HG02943 (cell line): ENCODE results near the gene GOLT1A.
A peak's percentile ranks its signal among the peaks of the same experiment; 100 is the strongest.

Source experiments
- ATAC-seq: cut with Tn5 transposase; IDR thresholded peaks from one replicate; pipeline ENCODE4 v1.9.1; 2021; ENCODE audit warnings: mild to moderate bottlenecking, low read depth, moderate library complexity; ENCODE audit not compliant: unreplicated experiment

GOLT1A gene, protein sequence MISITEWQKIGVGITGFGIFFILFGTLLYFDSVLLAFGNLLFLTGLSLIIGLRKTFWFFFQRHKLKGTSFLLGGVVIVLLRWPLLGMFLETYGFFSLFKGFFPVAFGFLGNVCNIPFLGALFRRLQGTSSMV

DNA sequence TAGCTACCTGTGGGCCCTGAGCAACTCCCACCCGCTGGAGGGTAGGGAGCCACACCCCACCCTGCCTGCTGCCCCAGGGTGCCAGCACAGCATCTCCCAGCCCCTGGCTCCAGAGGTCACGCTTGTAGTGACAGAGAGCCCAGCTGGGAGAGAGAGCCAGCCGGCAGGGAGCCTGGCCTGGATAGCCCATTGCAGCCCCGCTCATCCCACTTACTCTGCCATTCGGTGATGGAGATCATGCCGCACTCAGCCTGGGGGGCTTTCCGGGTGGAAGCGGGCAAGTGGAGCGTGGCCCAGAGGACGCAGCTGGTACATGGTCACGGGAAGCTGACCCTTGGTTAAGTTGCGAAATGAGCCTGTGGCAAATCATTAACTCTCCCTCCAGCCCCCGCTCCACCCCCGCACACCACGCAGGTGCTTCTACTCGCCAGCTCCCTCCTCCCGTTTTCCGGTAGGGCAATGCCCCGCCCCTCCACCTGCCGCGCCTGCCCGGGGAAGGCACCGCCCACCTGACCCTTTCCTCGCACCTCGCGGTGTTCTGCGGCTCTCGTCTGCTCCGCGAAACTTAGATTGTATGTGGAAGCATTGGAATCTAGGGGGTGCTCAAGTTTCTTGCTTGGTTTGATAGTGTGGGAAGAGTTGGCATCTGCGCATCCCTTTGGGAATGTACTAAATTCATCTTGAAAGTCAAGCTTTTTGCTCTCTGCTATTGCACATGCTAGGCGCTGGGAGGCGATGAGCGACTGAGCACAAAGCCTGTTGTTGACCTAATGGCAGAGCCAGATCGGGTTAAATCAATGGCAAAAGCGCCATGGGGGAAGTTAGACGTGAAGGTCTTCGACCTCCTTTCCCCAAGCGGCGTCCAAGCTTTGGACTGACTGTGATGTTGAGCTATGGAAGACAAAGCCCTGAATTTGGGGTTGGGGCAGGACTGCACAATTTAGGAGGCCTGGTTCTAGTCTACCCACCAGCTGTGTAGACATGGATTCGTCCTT lies at the start of gene GOLT1A:
Gene GOLT1A, minus strand, starts transcription at position 321 of the 995 bp plus-strand sequence. Its CDS starts 82 bp downstream, at position 239.
- ATAC-seq, result peak; percentile 75

DNA sequence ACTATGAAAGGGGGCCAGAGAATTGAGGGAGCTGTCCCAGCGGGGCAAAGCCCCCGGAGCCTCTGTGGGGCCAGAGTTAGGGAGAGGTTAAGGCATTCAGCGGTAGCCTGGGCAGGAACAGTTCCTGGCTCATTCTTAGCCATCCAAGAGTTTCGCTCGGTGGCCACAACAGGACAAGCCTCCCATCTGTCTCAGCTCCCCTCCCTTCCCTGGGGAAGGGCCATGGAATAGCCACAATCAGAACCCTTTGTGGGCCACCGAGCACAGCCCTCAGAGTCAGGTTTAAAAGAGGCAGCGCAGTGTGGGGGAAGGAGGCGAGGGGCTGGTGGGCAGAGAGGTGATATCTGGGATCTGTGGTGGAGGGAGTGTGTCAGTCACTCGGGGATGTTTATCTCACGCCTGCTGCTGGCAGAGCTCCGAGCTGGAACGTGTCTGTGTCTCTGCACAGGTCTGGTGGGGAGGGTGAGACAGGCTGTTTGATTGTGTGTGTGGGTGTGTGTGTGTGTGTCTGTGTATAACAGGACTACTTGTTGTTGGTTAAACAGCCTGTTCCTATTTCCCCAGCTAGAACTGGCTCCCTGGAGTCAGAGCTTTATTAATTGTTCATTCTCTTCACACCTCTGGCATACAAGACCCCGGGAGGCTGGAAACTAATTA lies 49.6 kb upstream of the GOLT1A start:
- no peak for ATAC-seq

DNA sequence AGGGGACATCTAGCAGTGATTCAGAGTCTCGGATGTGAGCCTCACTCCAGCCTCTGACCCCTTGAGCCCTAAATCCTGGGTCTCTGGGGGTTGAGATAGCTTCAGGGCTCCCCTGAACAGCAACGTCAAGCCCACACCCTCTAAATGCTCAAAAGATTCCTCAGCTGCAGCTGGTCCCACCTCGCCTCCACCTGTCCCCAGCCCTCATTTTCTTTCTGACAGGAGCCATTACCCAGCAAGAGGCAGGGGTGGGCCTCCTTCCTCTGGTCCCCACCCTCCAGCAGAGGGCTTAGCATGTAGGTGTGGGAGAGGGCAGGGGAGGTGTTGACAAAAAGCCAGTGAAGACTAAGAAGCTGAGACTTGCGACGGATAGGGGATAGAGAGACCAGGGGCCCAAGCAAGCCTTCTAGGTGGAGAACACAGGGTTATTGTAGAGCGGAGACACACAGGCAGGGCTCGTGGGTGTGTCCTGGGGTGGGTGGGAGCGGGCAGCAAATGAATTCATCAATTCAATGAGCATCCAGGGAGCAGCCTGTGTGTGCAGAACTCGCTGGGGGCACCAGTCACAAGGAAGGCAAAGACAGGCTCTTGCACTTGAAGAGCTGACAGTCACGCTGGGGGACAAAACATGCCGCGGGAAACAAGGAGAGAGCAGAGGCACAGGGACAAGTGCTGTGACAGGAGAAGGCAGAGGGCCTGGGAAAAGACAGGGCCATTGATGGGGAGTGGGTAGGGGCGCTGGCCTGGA lies 48.9 kb upstream of the GOLT1A start:
- ATAC-seq, result no peak

DNA sequence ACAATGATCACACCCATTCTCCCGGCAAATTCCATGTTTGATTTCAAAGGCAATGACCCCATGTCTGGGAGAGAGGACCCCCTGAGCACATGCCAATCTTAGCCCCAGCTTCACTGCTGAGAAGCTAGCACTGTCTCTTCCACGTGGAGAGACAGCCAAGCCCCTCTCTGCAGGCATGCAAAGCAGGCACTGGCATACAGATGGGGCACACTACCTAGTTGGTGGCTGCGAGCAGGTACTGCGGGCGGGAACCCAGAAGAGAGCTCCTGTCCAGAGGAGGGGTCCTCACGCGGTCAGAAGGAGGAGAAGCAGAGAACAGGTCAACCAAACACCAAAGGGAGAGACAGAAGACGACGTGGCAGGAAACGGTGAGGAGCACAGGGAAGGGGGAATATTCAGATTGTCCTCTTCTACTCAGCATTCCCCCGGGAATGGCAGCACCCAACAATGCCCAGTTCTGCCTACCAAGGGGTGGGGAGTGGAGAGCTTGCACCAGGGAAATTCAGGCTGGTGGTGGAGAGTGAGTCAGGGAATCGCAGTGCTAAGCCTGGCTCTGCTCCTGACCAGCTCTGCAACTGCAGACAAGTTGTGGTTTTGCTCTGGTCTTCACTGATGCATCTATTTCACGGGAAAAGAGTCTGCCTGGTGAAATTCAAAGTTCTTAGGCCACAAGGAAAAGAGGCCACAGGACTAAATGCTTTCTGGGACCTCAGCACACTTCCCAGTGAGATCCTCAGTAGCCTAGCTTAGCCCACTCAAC lies 48.1 kb upstream of the GOLT1A start:
- ATAC-seq, result no peak

DNA sequence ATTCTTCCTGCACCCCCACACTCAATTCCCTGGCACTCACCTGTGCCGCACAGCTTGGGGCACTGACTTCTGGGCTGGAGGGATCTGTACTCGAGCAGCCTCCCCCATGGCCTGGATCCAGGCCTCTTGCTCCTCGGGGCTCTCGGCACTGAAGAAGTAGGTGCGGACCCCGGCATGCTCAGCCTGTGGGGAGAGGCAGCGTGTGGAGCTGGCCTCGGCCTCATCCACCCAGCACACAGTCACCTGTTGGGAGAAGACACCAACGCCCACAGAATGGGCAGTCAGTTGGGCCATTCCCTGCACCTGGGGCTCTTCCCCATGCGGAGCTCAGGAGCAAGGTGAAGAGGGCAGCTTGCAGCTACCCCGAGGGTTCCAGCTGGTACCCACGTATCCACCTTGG lies 47.5 kb upstream of the GOLT1A start:
- ATAC-seq, result no peak

DNA sequence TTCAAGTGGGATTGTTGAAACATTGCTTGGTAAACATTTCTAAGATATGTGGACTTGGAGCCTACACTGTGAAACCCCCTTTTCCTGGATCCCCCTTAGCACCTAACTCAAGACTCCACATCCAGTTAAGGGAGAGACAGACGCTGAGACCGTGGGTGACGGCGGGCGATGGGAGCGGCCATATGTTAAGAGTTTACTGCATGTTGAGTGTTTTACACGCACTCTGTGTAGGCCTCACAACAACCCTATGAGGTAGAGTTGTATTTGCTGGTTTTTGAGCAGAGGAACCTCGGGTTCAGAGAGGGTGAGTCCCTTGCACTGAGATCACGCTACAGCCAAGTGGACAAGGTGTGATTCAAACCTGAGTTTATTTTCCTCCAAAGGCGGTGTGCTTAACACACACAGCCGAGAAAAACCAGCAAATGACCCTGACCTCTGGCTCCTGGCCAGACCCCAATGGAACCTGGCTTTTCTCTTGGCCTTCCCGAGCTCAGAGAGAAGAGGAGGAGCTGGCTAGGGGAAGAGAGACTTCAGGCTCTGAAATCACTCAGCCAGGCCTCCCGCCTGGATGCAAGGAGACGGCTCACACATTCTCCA lies 46.9 kb upstream of the GOLT1A start:
- ATAC-seq, result no peak

DNA sequence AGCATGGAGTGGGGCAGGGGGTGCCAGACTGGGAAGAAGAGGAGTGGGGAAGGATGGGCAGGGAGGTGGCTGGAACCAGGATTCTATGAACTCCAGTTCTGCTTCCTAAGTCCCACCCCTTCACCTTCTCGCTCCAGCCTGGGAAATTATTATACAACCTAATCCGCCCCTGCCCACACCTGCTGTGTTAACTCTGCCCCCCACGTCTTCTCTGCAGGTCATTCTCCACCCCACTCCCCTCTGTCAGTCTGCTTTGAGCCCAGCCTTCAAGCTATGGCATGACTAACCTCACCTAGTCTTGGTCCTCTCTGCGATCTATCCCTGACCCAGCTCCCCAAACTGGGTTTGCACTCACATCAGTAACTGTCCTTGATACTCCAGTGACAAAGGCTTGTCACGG lies 46.0 kb upstream of the GOLT1A start:
- ATAC-seq, result no peak

DNA sequence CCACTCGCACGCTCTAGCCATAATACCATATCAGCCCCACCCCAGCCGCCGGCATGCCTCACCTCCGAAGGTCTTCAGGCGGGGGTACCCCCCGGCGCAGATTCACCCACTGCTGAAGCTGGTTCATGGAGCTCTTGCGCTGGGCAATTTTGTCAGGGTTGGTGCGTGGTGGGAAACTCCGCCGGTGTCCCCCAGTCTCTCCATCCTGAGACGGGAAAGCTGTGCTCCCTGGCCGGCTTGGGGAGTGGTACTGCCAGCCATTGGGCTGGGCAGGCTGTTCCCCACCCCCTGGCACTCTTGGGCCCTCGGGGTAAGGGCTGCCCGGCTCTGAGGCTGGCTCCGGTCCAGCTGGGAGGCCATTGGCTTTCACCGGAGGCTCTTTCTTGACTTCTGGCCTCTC lies 45.4 kb upstream of the GOLT1A start:
- ATAC-seq, result no peak

DNA sequence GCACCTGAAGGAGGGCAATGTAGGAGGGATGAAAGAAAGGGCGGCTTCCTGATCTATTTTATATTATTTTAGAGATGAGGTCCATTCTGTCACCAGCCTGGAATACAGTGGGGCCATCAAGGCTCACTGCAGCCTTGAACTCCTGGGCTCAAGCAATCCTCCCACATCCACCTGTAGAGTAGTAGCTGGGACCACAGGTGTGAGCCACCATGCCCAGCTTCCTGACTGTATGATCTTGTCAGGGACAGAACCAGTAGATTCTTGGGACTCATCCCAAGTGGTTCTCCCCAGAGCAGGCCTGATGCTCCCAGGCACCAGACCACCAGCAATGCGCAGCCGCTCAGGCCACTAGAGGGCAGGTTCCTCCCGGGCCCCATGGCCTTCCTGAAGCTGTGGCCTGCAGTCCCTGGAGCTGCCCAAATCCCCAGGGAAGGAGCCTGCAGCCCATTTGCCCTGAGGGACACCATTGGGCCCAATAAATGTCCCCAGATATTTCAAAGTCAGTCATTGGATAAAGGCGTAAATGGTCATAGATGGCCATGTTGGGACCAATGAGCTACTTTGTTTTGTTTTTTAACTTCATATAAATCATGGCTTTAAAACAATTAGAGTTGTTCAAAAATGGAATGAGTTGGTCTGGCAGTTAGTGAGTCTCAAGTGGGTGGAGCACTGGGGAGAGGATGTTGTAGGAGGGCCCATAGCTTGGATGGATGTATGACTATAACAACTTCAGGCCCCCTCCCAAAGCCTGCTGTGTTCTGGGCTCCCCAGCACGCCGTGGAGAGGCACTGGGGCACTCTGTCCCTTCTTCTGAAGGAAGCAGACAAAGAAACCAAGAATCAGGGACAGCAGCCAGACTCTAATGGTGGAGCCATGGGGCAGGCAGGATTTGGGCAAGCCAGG lies 44.7 kb upstream of the GOLT1A start:
- no peak for ATAC-seq

DNA sequence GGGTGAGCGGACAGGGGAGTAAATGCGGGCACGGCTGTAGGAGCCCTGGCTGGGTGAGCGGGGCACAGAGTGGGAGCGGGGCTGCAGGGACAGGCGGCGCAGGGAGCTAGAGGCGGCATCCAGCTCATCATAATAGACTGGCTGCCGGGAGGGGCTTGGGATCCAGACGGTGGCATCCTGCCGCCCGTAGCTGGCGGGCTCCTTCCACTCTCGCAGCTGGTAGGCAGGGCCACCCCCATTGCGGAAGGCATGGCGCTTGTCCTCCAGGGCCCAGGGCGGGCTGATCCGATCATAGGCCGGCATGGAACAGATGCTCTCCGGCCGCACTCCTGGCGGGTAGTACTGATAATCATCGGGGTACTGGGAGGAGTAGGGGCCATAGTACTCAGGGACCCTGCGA lies 43.7 kb upstream of the GOLT1A start:
- no peak for ATAC-seq

DNA sequence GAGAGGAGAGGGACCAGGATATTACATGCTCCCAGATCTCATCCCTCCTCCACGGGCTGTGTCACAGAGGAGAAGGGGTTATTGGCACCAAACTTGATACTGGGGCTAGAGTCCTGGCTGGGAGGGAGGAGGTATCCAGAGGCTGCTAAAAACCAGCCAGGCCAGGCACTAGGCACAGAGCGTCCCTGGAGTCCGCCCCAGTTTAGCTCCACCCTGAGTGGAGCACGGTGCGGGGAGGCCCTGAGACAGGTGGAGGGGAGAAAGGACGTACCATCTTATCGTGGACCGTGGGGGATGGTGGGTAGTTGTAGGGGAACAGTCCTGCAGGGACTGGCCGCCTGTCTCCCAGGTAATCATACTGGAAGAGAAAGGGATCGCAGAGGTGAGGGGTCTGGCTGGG lies 42.7 kb upstream of the GOLT1A start:
- no peak for ATAC-seq

DNA sequence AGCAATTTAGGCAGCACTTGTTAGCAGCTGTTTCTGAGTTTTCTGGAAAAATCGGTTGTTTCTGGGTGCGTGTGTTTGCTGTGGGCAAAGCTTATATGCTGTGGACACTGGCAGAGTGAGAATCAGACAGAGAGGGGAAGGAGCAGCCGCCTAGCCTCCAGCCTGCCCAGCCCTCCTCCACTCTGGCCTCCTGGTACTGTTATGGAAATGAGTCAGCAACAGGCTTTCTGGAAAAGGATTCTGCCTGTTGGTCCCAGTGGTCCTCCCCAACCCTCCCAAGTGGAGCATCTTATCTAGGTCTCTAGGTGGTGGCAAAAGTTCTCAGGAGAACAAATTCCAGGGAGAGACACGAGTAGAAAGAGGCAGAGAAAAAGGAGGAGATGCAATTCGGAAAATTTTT lies 42.2 kb upstream of the GOLT1A start:
- ATAC-seq, result no peak

DNA sequence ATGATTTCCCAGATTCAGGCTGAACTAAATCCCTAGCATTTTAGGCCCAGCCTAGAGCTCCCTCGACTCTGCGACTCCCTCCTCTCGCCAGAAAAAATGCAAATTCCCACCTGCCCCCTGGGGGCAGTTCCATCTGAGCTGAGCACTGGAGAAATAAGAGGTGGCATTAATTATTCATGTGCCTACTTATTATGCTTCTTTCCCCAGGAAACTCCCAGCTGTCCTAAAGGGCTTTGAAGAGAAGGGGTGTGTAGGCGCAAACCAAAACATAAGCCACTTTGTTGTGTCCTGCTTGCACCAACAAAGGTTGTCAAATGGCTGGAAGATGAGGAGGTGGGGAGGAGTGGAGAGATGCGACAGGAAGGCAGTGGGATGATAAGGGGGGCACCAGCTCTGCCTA lies 41.4 kb upstream of the GOLT1A start:
- ATAC-seq, result no peak

DNA sequence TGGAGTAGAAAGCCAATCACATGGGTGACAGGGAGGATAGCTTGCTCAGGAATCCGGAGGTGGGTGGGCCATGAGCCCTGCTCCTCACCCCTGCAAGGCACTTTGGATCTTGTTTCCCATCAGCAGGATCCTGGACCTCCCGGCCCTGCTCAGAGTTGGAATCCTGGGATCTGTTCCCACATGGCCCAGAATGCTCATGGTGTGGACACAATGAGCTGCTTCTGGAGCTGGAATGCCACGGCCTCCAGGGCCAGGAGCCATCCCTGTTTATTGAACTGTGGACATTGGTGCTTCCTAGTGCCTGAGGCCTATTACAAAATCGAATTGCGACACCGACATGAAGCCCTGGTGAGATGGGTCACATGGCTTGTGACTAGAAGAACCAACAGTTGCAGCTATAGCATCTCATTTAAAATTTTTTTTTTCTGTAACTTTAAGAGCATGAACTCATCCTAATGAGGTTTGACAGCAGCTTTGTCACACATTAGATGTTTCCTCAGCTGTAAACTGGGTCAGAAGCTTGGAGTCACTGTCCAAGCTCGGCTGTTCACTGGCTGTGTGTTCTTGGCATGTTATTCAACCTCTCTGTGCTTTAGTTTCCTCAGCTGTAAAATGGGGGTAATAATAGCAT lies 40.4 kb upstream of the GOLT1A start:
- no peak for ATAC-seq

DNA sequence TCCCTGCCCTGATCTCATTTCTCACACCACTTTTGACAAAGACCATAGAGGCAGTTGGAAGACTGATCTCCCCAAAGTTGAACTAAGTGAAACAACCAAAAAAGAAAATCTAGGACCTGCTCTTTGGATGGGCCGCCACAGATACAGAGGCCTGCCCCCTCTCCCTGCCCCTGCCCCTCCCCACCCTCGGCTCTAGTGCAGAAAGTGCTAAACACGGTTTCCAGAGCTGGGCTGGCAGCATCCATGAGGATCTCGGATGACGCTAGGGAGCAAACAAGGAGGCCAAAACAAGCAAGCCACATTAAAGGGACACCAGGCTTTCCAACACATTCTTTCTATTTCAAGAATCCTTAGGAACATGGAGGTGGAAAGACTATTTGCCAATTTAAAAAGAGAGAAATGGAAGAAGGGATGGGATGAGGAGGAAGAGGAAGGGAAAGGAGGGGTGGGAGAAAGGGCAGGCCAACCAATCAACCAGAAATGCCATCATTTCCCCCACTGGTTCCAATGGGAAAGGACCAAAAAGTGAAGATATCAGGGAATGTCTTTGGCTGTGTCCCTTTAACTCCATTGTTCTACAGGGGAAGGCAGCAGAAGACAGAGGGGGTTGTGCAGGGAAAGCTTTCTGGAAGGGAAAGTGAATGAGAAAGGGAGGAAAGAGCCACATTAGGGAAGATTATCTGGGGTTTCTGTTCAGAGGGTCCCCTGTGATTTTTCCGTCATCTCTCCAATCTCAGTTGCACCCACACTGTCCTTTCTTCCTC lies 38.3 kb upstream of the GOLT1A start:
- no peak for ATAC-seq

DNA sequence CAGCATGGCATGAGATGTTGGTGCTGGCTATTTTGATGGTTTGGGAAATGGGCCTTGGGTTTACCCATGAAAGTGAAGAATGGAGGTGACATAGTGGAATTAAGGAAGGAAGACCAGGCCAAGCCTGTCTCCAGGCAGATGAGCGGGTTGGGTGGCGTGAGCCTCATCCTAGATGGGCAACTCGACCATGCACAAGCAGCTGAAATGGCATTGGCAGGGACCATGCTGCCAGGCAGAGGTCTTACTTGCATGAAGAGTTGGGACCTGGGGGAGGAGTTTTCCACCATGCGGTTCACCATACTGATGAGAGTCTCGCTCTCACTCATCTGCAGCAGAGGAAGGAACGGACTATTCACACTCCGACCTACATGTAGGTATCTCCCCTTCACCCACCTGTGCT lies 37.5 kb upstream of the GOLT1A start:
- ATAC-seq, result no peak

DNA sequence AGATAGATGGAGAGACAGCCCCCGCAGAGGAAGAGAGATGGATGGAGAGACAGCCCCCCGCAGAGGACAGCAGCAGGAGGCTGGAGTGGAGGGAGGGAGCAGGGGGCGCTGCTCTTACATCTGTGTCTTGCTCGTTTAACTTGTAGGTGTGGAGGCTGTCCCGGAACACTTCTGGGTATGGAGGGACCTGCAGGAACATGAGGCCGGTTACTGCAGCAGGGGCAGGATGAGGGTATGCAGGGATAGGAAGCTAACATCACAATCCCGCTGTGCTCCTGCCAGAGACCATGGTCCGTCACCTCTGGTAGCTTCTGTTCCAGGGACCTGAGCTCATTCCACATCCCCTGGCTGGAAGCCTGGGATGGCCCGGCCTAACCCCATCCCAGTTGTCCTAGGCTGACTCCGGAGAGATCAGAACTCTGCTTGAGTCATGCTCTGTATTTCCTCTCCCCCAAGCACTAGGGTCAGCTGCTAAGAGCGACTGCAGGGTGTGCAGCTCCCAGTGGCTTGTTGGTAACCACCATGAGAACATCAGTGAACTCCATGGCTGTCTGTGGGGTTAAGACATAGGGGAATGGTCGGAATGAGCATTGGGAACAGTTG lies 36.7 kb upstream of the GOLT1A start:
- ATAC-seq, result no peak
